ENCODE measurements around the gene UBE3B.

GRCh38 chr12:109557200-109557599 is 79.8 kb downstream of the UBE3B start:
- TF ChIP-seq CTCF (IDR thresholded peaks at IDR 0.05; ENCODE audit: insufficient read depth, low read depth, low read length) = no peak
- TF ChIP-seq EZH2 (IDR thresholded peaks at IDR 0.05; ENCODE audit: insufficient read depth, low read length) = no peak
